CD4-positive, alpha-beta T cell treated with Interleukin-17A for 1 hour (primary cell): ENCODE data around the gene PLEKHN1.
A peak's percentile ranks its signal among the peaks of the same experiment; 100 is the strongest.
"Not testable (repeated sequence)": the region's sequence is repeated elsewhere in the genome, so short reads cannot be mapped to it uniquely, and the experiment has no call there.

Experiments
- DNase-seq: peaks from one replicate; pipeline ENCODE4 v3.0.0-alpha.2; 2020

The PLEKHN1 gene

DNA sequence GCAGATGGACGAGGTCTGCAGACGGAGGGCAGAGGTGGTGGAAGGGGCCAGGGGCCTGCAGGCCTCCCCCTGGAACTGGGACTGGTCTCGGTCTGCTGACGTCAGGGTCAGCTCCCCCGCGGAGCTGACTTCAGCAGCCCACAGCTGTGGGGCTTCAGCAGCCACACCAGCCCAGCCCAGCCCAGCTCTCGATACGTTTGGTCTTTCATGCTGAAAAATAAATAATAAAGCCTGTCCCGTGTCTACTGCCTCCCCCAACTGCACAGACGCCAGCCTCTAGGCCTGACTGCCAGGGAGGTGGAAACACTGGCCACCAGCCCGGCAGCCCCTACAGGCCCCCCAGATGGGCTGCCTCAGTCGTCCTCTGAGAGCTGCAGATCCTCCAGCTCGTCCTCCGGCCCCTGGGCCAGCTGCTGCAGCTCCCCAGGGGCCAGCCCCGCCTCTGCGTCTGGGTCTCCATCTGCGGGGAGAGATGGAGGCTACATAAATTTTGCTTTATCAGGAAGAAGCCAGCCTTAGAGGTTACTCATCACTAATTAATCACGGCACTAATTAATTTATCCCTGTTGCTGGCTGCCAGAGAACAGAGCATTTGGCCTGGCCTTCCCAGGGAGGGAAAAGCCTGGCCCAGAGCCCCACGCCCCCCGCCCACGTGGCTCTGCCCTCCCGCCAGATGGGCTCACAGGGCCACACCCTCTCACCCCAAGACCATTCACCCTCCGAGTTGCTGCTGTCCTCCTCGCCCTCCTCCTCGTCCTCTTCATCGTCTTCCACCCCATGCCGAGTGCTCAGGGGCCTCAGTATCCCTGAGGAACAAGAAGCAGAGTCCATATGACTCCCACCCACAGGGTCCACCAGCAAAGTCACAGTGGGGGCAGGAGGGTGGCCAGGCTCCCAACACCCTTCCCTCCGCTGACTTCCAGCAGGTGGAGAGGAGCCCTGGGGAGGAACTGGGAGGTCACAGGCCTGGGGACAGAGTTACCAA is 21.6 kb upstream of the PLEKHN1 start:
- no peak for DNase-seq

- DNase-seq, result no peak
Observed at GRCh38 chr1:945688-946556, 20.4 kb upstream of the PLEKHN1 start.

DNA sequence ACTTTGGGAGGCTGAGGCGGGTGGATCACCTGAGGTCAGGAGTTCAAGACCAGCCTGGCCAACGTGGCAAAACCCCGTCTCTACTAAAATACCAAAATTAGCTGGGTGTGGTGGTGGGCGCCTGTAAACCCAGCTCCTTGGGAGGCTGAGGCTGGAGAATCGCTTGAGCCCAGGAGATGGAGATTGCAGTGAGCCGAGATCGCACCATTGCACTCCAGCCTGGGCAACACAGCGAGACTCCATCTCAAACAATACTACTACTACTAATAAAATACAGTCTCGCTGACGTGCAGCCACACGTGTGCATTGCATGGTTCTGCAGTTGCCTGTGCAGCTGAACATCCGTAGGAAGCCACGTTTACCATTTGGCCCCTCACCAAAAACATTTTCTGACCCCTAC is 19.5 kb upstream of the PLEKHN1 start:
- DNase-seq, result not testable (repeated sequence)

GRCh38 chr1:947958-948357 is 18.3 kb upstream of the PLEKHN1 start:
- no peak for DNase-seq

DNA sequence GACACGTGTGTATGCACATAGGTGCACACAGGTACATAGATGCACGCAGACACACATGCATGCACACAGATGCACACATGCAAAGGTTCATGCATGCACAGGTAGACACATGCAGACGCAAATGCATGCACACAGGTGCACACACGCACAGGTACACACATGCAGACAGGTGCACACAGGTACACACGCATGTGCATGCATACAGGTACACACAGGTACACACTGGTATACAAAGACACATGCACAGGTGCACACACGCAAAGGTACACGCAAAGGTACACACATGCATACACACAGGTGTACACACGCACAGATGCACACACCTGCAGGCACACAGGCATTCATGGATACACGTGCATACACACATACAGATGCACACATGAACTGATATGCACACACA is 16.0 kb upstream of the PLEKHN1 start:
- no peak for DNase-seq

DNA sequence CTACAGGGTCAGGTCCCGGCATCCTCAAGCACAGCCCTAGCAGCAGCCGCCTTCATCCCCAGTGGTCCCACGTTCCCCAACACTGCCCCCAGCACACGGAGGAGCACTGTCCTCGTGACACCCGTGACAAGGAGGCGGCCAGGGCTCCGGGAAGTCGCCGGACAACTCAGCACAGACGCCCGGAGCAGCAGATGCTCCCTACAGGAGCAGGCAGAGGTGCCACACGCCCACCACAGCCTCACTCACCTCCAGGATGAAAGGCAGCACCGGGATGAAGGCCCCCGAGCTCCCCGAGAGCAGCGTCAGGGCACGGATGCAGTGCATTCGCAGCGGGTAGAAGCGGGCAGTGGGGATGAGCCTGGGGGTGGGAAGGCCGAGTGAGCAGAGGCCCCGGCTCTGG is 15.4 kb upstream of the PLEKHN1 start:
- no peak for DNase-seq

GRCh38 chr1:951364-951763 is 14.9 kb upstream of the PLEKHN1 start:
- DNase-seq, result no peak

GRCh38 chr1:952201-952600 is 14.1 kb upstream of the PLEKHN1 start:
- no peak for DNase-seq

DNA sequence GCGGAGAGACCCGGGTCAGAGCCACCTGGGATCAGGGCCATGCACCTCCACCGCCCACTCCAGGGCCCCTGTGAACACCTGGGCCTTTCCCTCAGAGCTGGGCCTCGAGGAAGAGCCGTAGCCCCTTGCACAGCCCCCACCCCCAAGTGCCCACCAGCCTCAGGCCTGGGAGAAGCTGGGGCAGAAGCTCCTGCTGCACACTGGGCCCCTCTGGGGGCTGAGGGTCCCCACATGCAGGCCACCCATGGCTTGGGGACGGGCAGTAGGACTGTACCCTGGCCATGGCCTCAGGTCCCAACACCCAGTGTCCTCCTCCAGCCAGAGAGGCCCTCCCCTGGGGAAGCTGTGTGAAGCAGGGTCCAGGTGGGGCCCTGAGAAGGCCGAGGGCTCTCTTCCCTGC is 13.7 kb upstream of the PLEKHN1 start:
- DNase-seq, result no peak

DNA sequence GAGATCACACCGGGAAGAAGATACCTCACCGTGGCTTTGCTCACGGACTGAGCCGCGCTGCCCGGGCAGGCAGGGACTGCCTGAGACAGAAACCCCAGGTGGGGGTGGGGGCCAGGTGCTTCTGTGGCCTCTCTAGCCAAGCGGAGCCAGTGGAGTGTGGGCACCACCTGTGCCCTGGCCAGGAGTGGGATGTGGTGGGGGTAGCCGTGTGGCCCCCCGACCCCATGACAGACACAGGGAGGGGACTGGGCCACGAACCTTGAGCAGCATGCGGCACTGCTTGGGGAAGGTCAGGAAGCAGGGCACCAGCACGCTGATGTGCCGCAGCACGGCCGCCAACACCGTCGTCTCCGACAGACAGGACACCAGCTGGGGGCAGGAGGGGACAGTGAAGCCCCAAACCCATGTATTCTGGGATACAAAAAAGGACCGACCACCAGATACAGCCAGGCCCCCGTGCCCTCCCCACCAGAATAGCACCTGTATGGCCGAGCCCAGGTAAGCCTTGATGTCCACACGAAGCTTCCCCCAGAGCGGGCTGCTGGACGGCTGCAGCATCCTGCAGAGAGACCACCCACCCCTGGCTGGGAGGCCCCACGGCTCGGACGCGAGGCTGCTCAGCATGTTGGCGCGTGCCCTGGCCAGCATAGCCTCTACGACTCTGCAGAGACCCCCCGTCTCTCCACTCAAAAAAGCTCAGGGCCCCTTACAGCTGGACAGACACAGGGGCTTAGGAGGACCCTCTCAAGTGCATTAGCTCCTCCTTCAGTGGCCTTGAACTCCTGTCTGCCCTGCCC is 12.6 kb upstream of the PLEKHN1 start:
- DNase-seq, result no peak

- no peak for DNase-seq
Observed at GRCh38 chr1:954927-955326, 11.4 kb upstream of the PLEKHN1 start.

- no peak for DNase-seq
Observed at GRCh38 chr1:955474-955873, 10.8 kb upstream of the PLEKHN1 start.

GRCh38 chr1:956636-957035 is 9.6 kb upstream of the PLEKHN1 start:
- DNase-seq, result no peak

DNA sequence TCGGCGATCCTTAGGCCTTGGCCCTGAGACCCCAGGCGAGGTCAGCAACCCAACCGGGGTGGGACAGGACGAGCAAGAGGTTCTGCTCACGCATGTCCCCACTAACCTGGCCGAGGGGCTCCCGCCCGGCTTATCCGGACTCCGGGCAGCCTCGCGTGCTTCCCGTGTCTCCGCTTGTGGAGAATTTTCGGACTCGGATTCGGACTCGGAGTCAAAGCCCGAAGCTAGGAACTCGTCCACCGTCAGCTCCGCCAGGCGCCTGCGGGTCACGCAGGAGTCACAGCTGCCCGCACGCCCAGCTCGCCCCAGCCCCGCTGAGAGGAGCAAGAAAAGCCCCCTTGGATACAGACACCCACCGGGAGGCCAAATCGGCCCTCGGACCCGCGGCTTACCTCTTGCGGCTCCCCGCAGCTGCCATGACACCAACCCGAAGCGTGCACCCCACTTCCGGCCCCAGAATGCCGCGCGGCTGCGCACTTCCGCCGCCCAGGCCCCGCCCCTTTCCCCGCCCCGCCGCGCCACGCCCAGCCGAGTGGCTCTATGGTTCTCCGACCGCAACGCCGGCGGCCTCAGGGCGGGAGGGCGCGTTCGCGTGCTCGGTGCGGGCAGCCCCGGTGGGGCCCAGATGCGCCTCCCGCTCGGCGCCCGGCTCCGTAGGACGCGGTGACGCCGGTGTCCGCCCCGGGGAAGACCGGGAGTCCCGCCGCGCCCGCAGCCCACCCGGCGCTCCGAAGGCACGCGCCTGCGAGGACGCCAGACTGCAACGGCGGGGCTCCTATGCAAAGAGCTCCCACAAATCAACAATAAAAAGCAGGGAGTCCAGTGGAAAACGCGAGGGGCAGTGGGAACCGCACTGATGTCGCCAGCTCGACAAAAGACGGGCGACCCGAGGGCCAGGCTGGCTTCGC is 7.2 kb upstream of the PLEKHN1 start, which contains the start of gene NOC2L:
Gene NOC2L, minus strand, starts transcription at position 434 of the 908 bp plus-strand sequence. Its CDS starts 16 bp downstream, at position 418.
- peak; percentile 97 for DNase-seq

GRCh38 chr1:959731-960362 is 6.4 kb upstream of the PLEKHN1 start:
- DNase-seq, result no peak

DNA sequence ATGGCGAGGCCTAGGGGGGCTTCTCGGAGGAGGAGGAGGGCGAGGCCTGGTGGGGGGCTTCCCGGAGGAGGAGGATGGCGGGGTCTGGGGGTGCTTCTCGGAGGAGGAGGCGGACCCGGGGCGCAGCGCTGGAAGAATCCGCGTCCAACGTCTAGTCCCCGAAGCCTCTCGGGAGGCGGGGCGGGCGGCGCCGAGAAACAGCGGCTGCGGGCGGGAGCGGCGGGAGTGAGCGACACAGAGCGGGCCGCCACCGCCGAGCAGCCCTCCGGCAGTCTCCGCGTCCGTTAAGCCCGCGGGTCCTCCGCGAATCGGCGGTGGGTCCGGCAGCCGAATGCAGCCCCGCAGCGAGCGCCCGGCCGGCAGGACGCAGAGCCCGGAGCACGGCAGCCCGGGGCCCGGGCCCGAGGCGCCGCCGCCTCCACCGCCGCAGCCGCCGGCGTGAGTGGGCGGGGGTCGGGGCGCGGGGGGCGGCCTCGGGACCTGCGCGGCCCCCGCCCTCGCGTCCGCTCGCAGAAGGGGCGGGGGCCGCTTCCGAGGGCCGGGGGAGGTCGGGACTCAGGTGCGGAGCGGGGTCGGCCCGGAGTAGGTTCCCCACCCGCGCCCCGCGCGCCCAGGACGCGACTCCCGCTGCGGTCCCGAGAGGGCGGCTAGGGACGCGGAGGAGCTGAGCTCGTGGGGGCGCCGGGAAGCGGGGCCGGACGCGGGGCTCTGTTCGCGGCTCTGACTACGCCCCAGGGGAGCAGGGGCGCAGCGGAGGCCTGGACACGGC is 5.7 kb upstream of the PLEKHN1 start, which contains the start of gene KLHL17:
Gene KLHL17, plus strand, starts transcription at position 222 of the 769 bp plus-strand sequence. Its CDS starts 110 bp downstream, at position 332.
- DNase-seq, result peak; percentile 82

GRCh38 chr1:961132-961669 is 5.1 kb upstream of the PLEKHN1 start:
- DNase-seq, result no peak

- DNase-seq, result no peak
Observed at GRCh38 chr1:962381-963300, 3.6 kb upstream of the PLEKHN1 start.

DNA sequence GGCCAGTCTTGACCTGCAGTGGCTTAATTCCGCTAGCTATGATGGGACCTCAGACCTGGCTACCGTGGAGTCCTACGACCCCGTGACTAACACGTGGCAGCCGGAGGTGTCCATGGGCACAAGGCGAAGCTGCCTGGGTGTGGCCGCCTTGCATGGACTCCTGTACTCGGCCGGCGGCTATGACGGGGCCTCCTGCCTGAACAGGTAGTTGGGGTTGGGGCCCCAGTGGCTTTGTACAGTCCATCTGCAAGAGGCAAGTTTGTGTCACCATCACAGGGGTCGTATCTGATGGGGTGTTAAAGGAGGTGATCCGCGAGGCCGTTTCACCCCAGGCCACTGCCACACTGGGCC is 3.0 kb upstream of the PLEKHN1 start:
- DNase-seq, result no peak
